OCI-M2 (cell line): ENCODE data around the gene TMEM151B.

Source experiments
- DNase-seq: peaks from one replicate; lab custom pipeline; 2025; ENCODE audit not compliant: unreplicated experiment; lab: John Stamatoyannopoulos, UW

The TMEM151B gene

GRCh38 chr6:44277763-44278162 lies 7.5 kb downstream of the TMEM151B start:
- no peak for DNase-seq

GRCh38 chr6:44278315-44278714 lies 8.1 kb downstream of the TMEM151B start:
- DNase-seq, result no peak

GRCh38 chr6:44278774-44279697 lies 8.8 kb downstream of the TMEM151B start:
- no peak for DNase-seq

- no peak for DNase-seq
These were observed 13.9 kb downstream of the TMEM151B start for GRCh38 chr6:44284121-44284520.

GRCh38 chr6:44284867-44285266 lies 14.6 kb downstream of the TMEM151B start:
- DNase-seq, result no peak

- DNase-seq, result no peak
These were observed 15.5 kb downstream of the TMEM151B start for GRCh38 chr6:44285552-44286284.

- no peak for DNase-seq
These were observed 16.0 kb downstream of the TMEM151B start for GRCh38 chr6:44286285-44286565.

- no peak for DNase-seq
These were observed 16.5 kb downstream of the TMEM151B start for GRCh38 chr6:44286747-44287146.

- no peak for DNase-seq
These were observed 19.5 kb downstream of the TMEM151B start for GRCh38 chr6:44289726-44290260.

GRCh38 chr6:44291841-44292240 lies 21.6 kb downstream of the TMEM151B start:
- DNase-seq, result no peak

- DNase-seq, result no peak
These were observed 22.6 kb downstream of the TMEM151B start for GRCh38 chr6:44292661-44293365.

- no peak for DNase-seq
These were observed 24.9 kb downstream of the TMEM151B start for GRCh38 chr6:44294832-44295791.

- no peak for DNase-seq
These were observed 27.1 kb downstream of the TMEM151B start for GRCh38 chr6:44297063-44298038.

GRCh38 chr6:44298055-44298803 lies 28.0 kb downstream of the TMEM151B start:
- no peak for DNase-seq

- no peak for DNase-seq
These were observed 28.6 kb downstream of the TMEM151B start for GRCh38 chr6:44298864-44299263.

- no peak for DNase-seq
These were observed 30.1 kb downstream of the TMEM151B start for GRCh38 chr6:44300292-44300823.

- no peak for DNase-seq
These were observed 30.9 kb downstream of the TMEM151B start for GRCh38 chr6:44301106-44301505.
